Common myeloid progenitor, CD34-positive (primary cell): Measurements from ENCODE around the gene CFAP43.

Experiments
- CTCF ChIA-PET: fragments of 350-600 bp; sonication (Branson Sonifier 250); formaldehyde crosslinking; loops from one replicate; lab custom pipeline; 2021; ENCODE audit warnings: antibody characterized with exemption; lab: Charles Lee
- POLR2A ChIA-PET: fragments of 350-600 bp; sonication (Branson Sonifier 250); formaldehyde crosslinking; loops from one replicate; lab custom pipeline; 2021; ENCODE audit warnings: antibody characterized with exemption; lab: Charles Lee
- DNase-seq, 3 donors: peaks; one replicate each; pipeline versions ENCODE4 v3.0.0 to v3.0.0-alpha.2; 2013
- H3K27ac ChIP-seq, 2 experiments: 1 replicate in 1 of 2; 2 replicates in 1 of 2; pipeline ENCODE4 v1.7.0; 2013; ENCODE audit warnings: inconsistent platforms in 2 of 2, low read length in 2 of 2, mild to moderate bottlenecking in 2 of 2, low read depth in 1 of 2, moderate library complexity in 1 of 2; ENCODE audit not compliant: severe bottlenecking in 2 of 2, insufficient read depth in 1 of 2, poor library complexity in 1 of 2
- H3K27me3 ChIP-seq, 5 experiments: replicated peaks in 2 of 5; 1 replicate in 3 of 5; 2 replicates in 2 of 5; pipeline versions ENCODE4 v1.6.1 to v1.7.0; 2013; ENCODE audit warnings: low read length in 4 of 5, mild to moderate bottlenecking in 2 of 5, moderate library complexity in 2 of 5, inconsistent platforms in 1 of 5; ENCODE audit not compliant: insufficient read depth in 5 of 5, control insufficient read depth in 4 of 5
- H3K36me3 ChIP-seq, 4 experiments: 1 replicate in 2 of 4; 2 replicates in 2 of 4; pipeline versions ENCODE4 v1.6.1 to v1.7.0; 2013; ENCODE audit warnings: low read length in 3 of 4, control low read depth in 1 of 4, mild to moderate bottlenecking in 1 of 4; ENCODE audit not compliant: control insufficient read depth in 4 of 4, insufficient read depth in 4 of 4
- H3K4me1 ChIP-seq, 4 experiments: 1 replicate in 3 of 4; 2 replicates in 1 of 4; pipeline versions ENCODE4 v1.6.1 to v1.7.1; 2013; ENCODE audit warnings: low read length in 3 of 4, mild to moderate bottlenecking in 3 of 4, control low read depth in 1 of 4, inconsistent platforms in 1 of 4, moderate library complexity in 1 of 4; ENCODE audit not compliant: control insufficient read depth in 4 of 4, insufficient read depth in 4 of 4; ENCODE audit errors: control extremely low read depth in 1 of 4
- H3K4me3 ChIP-seq, 7 experiments: 1 replicate in 4 of 7; 2 replicates in 3 of 7; pipeline versions ENCODE4 v1.5.1 to v1.7.0; 2013; ENCODE audit warnings: mild to moderate bottlenecking in 7 of 7, low read length in 6 of 7, moderate library complexity in 6 of 7, inconsistent platforms in 2 of 7, low read depth in 2 of 7, control low read depth in 1 of 7; ENCODE audit not compliant: insufficient read depth in 4 of 7, control insufficient read depth in 1 of 7; ENCODE audit errors: extremely low read depth in 1 of 7
- H3K9me3 ChIP-seq, 5 experiments: 1 replicate in 4 of 5; 2 replicates in 1 of 5; pipeline versions ENCODE4 v1.6.1 to v1.7.1; 2013; ENCODE audit warnings: low read length in 4 of 5, mild to moderate bottlenecking in 2 of 5, inconsistent platforms in 1 of 5, low read depth in 1 of 5, moderate library complexity in 1 of 5; ENCODE audit not compliant: control insufficient read depth in 4 of 5, insufficient read depth in 2 of 5; ENCODE audit errors: control extremely low read depth in 1 of 5
- WGBS: methylation state at CpG from one replicate; pipeline ENCODE4 v1.1.5; 2013; ENCODE audit not compliant: insufficient coverage; 5-methylcytosine and 5-hydroxymethylcytosine counted together

The CFAP43 gene

GRCh38 chr10:104220522-104220921 is 11.6 kb downstream of the CFAP43 start:
- H3K4me1 ChIP-seq = peaks cover 7 to 21% (median 20%) of the 10 kb centered on the region in 4 experiments
- H3K27me3 ChIP-seq = peaks cover 0 to 6% (median 0%) of the 10 kb centered on the region in 5 experiments
- H3K27ac ChIP-seq = no peak overlapping the region
- H3K4me3 ChIP-seq = no peak overlapping the region
- DNase-seq = no peak
- ChIA-PET POLR2A (no interaction called here), CTCF (interaction anchor here (1.7 kb wide), 1 partner anchor 10 kb away, joined by 4 read pairs; no protein-coding TSS in a partner anchor)
- H3K9me3 ChIP-seq = no peaks in the 10 kb centered on the region
- WGBS = 100% methylated on average over 2 of the region's 2 CpGs
- no peaks in the 10 kb centered on the region for H3K36me3 ChIP-seq

- Histone ChIP-seq H3K27ac (no peak overlapping the region), H3K4me3 (peak overlapping the region in 1 of 7 experiments; percentile 46), H3K27me3 (peaks cover 0 to 6% (median 0%) of the 10 kb centered on the region in 5 experiments), H3K9me3 (no peaks in the 10 kb centered on the region), H3K36me3 (no peaks in the 10 kb centered on the region), H3K4me1 (peaks cover 4 to 16% (median 14%) of the 10 kb centered on the region in 4 experiments)
- DNase-seq = peak in 2 of 3 donors; percentile 77 to 87
- ChIA-PET POLR2A (no interaction called here), CTCF (interaction anchor here (0.7 to 1.7 kb wide), 3 partner anchors 10 to 56 kb away, joined by 3 to 4 read pairs (median 4); no protein-coding TSS in a partner anchor)
- WGBS = 0% methylated on average over 5 of the region's 7 CpGs
These were observed 13.4 kb downstream of the CFAP43 start for GRCh38 chr10:104218751-104219150.

DNA sequence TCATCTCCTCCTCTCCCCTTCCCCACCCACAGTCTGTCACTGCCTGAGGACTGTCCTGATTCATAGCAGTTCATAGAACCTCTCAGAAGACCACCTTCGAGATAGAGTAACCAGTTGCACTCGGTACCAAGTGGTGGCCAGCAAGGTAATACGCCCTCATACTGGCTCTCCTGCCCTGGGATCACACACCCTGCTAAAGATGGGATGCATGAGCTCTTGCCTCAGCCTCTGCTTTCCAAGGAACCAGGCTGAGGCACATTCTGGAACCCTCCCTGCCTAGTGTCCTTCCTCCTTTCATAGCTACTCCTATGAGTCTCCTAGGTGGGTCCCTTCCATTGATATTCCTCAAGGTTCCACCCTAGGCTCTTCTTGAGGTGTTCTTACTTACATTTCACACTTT is 15.5 kb downstream of the CFAP43 start:
- no peak overlapping the region for H3K27ac ChIP-seq
- H3K9me3 ChIP-seq = no peaks in the 10 kb centered on the region
- 98% methylated on average over 3 of the region's 3 CpGs for WGBS
- ChIA-PET CTCF (interaction anchor here (1.0 to 1.8 kb wide), 2 partner anchors 58 to 134 kb away, joined by 3 to 8 read pairs; no protein-coding TSS in a partner anchor), POLR2A (no interaction called here)
- H3K4me1 ChIP-seq = peaks cover 4 to 15% (median 12%) of the 10 kb centered on the region in 4 experiments
- no peaks in the 10 kb centered on the region for H3K36me3 ChIP-seq
- no peak for DNase-seq
- H3K27me3 ChIP-seq = peaks cover 0 to 6% (median 0%) of the 10 kb centered on the region in 5 experiments
- no peak overlapping the region for H3K4me3 ChIP-seq

DNA sequence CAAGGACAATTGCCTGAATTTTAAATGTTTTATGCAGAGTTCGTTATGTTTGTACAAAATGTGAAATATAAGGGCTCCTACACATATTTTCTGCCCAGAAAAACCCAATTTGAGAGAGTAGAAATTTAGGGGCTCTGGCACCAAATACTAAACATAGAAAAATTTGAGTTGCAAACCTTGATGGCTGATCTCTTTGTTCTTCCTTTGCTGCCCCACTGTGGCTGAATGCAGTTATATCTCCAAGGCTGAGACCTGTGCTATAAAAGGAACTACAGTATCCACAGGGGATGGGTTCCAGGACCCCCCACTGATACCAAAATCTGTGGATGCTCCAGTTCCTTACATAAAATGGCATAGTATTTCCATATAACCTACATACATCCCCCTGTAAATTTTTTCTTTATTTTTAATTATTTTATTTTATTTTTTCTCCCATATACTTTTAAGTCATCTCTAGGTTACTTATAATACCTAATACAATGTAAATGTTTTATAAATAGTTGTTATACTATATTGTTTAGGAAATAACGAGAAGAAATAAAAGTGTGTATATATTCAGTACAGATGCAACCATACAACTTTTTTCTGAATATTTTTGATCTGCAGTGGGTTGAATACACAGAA is 22.5 kb downstream of the CFAP43 start:
- no peaks in the 10 kb centered on the region for H3K36me3 ChIP-seq
- no peaks in the 10 kb centered on the region for H3K4me1 ChIP-seq
- H3K27me3 ChIP-seq = no peaks in the 10 kb centered on the region
- WGBS = no CpG with 5 or more reads among the region's 2 CpGs
- POLR2A ChIA-PET = interaction anchor here (0.6 kb wide), 1 partner anchor 68 kb away, joined by 3 read pairs; no protein-coding TSS in a partner anchor
- peak; percentile 45 to 68 (median 65) for DNase-seq
- no peak overlapping the region for H3K4me3 ChIP-seq
- CTCF ChIA-PET = interaction anchor here (1.1 to 1.8 kb wide), 4 partner anchors 20 to 87 kb away, joined by 3 to 5 read pairs (median 3); partner anchors contain the start of gene SFR1
- H3K27ac ChIP-seq = no peak overlapping the region
- H3K9me3 ChIP-seq = no peaks in the 10 kb centered on the region

- no peak overlapping the region for H3K4me3 ChIP-seq
- ChIA-PET POLR2A (no interaction called here), CTCF (no interaction called here)
- no peak overlapping the region for H3K27ac ChIP-seq
- no peak for DNase-seq
- no peaks in the 10 kb centered on the region for H3K4me1 ChIP-seq
- H3K9me3 ChIP-seq = no peaks in the 10 kb centered on the region
- no CpG with 5 or more reads among the region's 3 CpGs for WGBS
- H3K36me3 ChIP-seq = no peaks in the 10 kb centered on the region
- no peaks in the 10 kb centered on the region for H3K27me3 ChIP-seq
These were observed 23.4 kb downstream of the CFAP43 start for GRCh38 chr10:104208730-104209129.

- H3K36me3 ChIP-seq = no peaks in the 10 kb centered on the region
- DNase-seq = no peak
- H3K9me3 ChIP-seq = no peaks in the 10 kb centered on the region
- no peak overlapping the region for H3K4me3 ChIP-seq
- no peaks in the 10 kb centered on the region for H3K4me1 ChIP-seq
- WGBS = no CpG with 5 or more reads among the region's 2 CpGs
- ChIA-PET CTCF (no interaction called here), POLR2A (no interaction called here)
- no peaks in the 10 kb centered on the region for H3K27me3 ChIP-seq
- H3K27ac ChIP-seq = no peak overlapping the region
These were observed 29.9 kb downstream of the CFAP43 start for GRCh38 chr10:104202231-104202630.

- Histone ChIP-seq H3K36me3 (no peaks in the 10 kb centered on the region), H3K27ac (no peak overlapping the region), H3K4me1 (no peaks in the 10 kb centered on the region), H3K27me3 (no peaks in the 10 kb centered on the region), H3K9me3 (no peaks in the 10 kb centered on the region), H3K4me3 (no peak overlapping the region)
- WGBS = no CpG with 5 or more reads among the region's 1 CpG
- POLR2A ChIA-PET = no interaction called here
- DNase-seq = no peak
- CTCF ChIA-PET = no interaction called here
These were observed 30.5 kb downstream of the CFAP43 start for GRCh38 chr10:104201636-104202035.
